ENCODE data around the gene PTPRD. TPM values are rescaled to one million over a fixed set of nuclear protein-coding genes. Genes with fewer than 3 reads are reported as not detected.

Gene PTPRD
- total and polyA plus RNA-seq, 2 donors (not counting 1 experiment from before 2014, with no cell fraction given), result not detected

- no peak overlapping the region for H3K27ac ChIP-seq (ENCODE audit: low read length in 2 of 2)
- no peaks in the 10 kb centered on the region for H4K20me1 ChIP-seq (ENCODE audit: control insufficient read depth, insufficient read depth, low read length, poor library complexity, severe bottlenecking)
- H3K9ac ChIP-seq (ENCODE audit: low read length), result no peak overlapping the region
- DNase-seq (no peak), ATAC-seq (ENCODE audit: low read depth) (no peak)
- H3K4me2 ChIP-seq (replicated peaks; ENCODE audit: low read depth, low read length, poor library complexity, severe bottlenecking), result no peak overlapping the region
- no peak overlapping the region for H2AFZ ChIP-seq (ENCODE audit: insufficient read depth, low read depth, low read length, poor library complexity, severe bottlenecking)
- Mint-ChIP-seq H3K4me1 (no peaks in the 10 kb centered on the region), H3K27me3 (no peaks in the 10 kb centered on the region), H3K27ac (no peak overlapping the region), H3K9me3 (ENCODE audit: insufficient read depth) (no peaks in the 10 kb centered on the region), H3K4me3 (no peak overlapping the region)
- H3K4me3 ChIP-seq (ENCODE audit: control extremely low read depth in 1 of 5, extremely low read depth in 1 of 5, insufficient read depth in 1 of 5, low read depth in 2 of 5, low read length in 4 of 5), result no peak overlapping the region
- ChIA-PET POLR2A (no interaction called here), CTCF (no interaction called here)
- intact Hi-C loops (cut with micrococcal nuclease), result no loop called here
- H3K9me3 ChIP-seq (ENCODE audit: control extremely low read depth in 1 of 3, control insufficient read depth in 2 of 3, insufficient read depth in 1 of 3, low read length in 2 of 3), result no peaks in the 10 kb centered on the region
- WGBS (ENCODE audit: insufficient coverage), result no CpG with 5 or more reads among the region's 2 CpGs
- no peaks in the 10 kb centered on the region for H3K36me3 ChIP-seq (replicated peaks in 1 of 2; ENCODE audit: control extremely low read depth in 1 of 2, control insufficient read depth in 1 of 2, extremely low read depth in 1 of 2, insufficient read depth in 2 of 2, low read length in 1 of 2)
- TF ChIP-seq EZH2 (IDR thresholded peaks at IDR 0.05; ENCODE audit: borderline replicate concordance, insufficient read depth, low read depth, low read length, poor library complexity, severe bottlenecking), result no peak
- no peak for TF ChIP-seq CTCF (IDR thresholded peaks at IDR 0.05)
- H3K4me1 ChIP-seq (ENCODE audit: control insufficient read depth in 2 of 2, insufficient read depth in 2 of 2, low read length in 2 of 2), result no peaks in the 10 kb centered on the region
- H3K27me3 ChIP-seq (replicated peaks in 1 of 4; ENCODE audit: control extremely low read depth in 1 of 4, control insufficient read depth in 3 of 4, insufficient read depth in 4 of 4, low read length in 3 of 4), result no peaks in the 10 kb centered on the region
- H3K79me2 ChIP-seq (ENCODE audit: control insufficient read depth, insufficient read depth, low read length), result no peaks in the 10 kb centered on the region
Observed at GRCh38 chr9:9362332-9362731, 1250.5 kb downstream of the PTPRD start.

- ATAC-seq (ENCODE audit: low read depth), result no peak
- no peaks in the 10 kb centered on the region for H3K27me3 Mint-ChIP-seq
- no peak overlapping the region for H3K27ac ChIP-seq (ENCODE audit: low read length in 2 of 2)
- DNase-seq, result no peak
- H3K79me2 ChIP-seq (ENCODE audit: control insufficient read depth, insufficient read depth, low read length), result no peaks in the 10 kb centered on the region
- intact Hi-C loops (cut with micrococcal nuclease), result no loop called here
- H3K36me3 ChIP-seq (replicated peaks in 1 of 2; ENCODE audit: control extremely low read depth in 1 of 2, control insufficient read depth in 1 of 2, extremely low read depth in 1 of 2, insufficient read depth in 2 of 2, low read length in 1 of 2), result no peaks in the 10 kb centered on the region
- no peaks in the 10 kb centered on the region for H3K27me3 ChIP-seq (replicated peaks in 1 of 4; ENCODE audit: control extremely low read depth in 1 of 4, control insufficient read depth in 3 of 4, insufficient read depth in 4 of 4, low read length in 3 of 4)
- H3K27ac Mint-ChIP-seq, result no peak overlapping the region
- no peaks in the 10 kb centered on the region for H3K4me1 ChIP-seq (ENCODE audit: control insufficient read depth in 2 of 2, insufficient read depth in 2 of 2, low read length in 2 of 2)
- H3K4me1 Mint-ChIP-seq, result no peaks in the 10 kb centered on the region
- TF ChIP-seq EZH2 (IDR thresholded peaks at IDR 0.05; ENCODE audit: borderline replicate concordance, insufficient read depth, low read depth, low read length, poor library complexity, severe bottlenecking) (no peak), CTCF (IDR thresholded peaks at IDR 0.05) (peak; percentile 56)
- H3K9ac ChIP-seq (ENCODE audit: low read length), result no peak overlapping the region
- H3K4me3 Mint-ChIP-seq, result no peak overlapping the region
- H3K9me3 ChIP-seq (ENCODE audit: control extremely low read depth in 1 of 3, control insufficient read depth in 2 of 3, insufficient read depth in 1 of 3, low read length in 2 of 3), result no peaks in the 10 kb centered on the region
- no peaks in the 10 kb centered on the region for H3K9me3 Mint-ChIP-seq (ENCODE audit: insufficient read depth)
- CTCF ChIA-PET, result no interaction called here
- H2AFZ ChIP-seq (ENCODE audit: insufficient read depth, low read depth, low read length, poor library complexity, severe bottlenecking), result no peak overlapping the region
- no peak overlapping the region for H3K4me3 ChIP-seq (ENCODE audit: control extremely low read depth in 1 of 5, extremely low read depth in 1 of 5, insufficient read depth in 1 of 5, low read depth in 2 of 5, low read length in 4 of 5)
- POLR2A ChIA-PET, result no interaction called here
- no CpG with 5 or more reads among the region's 2 CpGs for WGBS (ENCODE audit: insufficient coverage)
- H4K20me1 ChIP-seq (ENCODE audit: control insufficient read depth, insufficient read depth, low read length, poor library complexity, severe bottlenecking), result no peaks in the 10 kb centered on the region
- no peak overlapping the region for H3K4me2 ChIP-seq (replicated peaks; ENCODE audit: low read depth, low read length, poor library complexity, severe bottlenecking)
Observed at GRCh38 chr9:9352877-9353481, 1259.8 kb downstream of the PTPRD start.

Measured in B cell (primary cell).